Central memory CD4-positive, alpha-beta T cell (primary cell): ENCODE results near the gene APOF.
"Not testable (repeated sequence)": the region's sequence is repeated elsewhere in the genome, so short reads cannot be mapped to it uniquely, and the experiment has no call there.

Experiments used
- DNase-seq: peaks from one replicate; pipeline ENCODE4 v3.0.0; 2022
- total RNA-seq, 3 experiments: gene quantifications; one replicate each; lab custom pipeline; 2026; lab: John Stamatoyannopoulos, UW

APOF gene, protein sequence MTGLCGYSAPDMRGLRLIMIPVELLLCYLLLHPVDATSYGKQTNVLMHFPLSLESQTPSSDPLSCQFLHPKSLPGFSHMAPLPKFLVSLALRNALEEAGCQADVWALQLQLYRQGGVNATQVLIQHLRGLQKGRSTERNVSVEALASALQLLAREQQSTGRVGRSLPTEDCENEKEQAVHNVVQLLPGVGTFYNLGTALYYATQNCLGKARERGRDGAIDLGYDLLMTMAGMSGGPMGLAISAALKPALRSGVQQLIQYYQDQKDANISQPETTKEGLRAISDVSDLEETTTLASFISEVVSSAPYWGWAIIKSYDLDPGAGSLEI
- total RNA-seq: 0 to 0.19 (median 0) reads per million in 3 experiments

GRCh38 chr12:56362130-56363059 lies at the start of gene APOF:
TSS of gene APOF (minus strand) at chr12:56362857. CDS start at chr12:56362745, 112 bp downstream.
- no peak for DNase-seq

DNA sequence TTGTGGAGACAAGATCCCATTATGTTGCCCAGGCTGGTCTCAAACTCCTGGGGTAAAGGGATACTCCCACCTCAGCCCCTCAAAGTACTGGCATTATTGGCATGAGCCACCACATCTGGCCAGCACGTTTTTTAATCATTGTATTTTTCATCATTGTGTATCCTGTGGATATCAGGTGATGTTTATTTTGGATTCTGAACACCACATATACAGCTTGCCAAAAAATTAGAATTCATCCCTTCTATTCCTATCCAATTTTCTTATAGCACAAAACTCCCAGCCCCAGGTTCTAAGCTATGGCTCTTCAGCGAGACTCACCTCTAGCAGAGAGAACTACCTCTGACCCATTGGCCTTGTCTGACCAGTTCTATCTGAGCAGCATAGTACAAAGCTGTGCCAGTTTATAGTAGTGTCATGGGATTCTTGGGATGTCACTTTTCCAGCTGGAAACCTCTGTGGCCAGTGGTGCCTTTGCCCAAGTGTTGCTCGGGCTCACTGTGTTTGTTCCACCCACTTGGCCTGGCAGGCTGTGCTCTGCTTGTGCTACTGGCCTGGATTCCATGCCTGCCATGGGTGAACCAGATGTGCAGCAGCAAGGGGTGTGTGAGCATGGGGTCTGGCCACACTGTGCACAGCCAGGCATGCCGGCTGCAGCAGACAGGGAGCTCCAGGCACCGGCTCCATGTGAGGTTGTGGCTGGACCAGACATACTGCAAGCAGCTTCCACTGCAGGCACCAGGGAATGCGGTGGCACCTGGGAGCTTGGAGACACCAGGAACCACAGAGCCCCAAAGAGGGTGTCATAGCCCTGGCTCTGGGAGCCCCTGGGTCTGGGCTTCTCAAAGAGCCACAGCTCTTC lies 49.4 kb upstream of the APOF start:
- no peak for DNase-seq

- DNase-seq: no peak
Measured at GRCh38 chr12:56410768-56411167, 48.1 kb upstream of the APOF start.

GRCh38 chr12:56408799-56409417 lies 46.3 kb upstream of the APOF start:
- DNase-seq: no peak

DNA sequence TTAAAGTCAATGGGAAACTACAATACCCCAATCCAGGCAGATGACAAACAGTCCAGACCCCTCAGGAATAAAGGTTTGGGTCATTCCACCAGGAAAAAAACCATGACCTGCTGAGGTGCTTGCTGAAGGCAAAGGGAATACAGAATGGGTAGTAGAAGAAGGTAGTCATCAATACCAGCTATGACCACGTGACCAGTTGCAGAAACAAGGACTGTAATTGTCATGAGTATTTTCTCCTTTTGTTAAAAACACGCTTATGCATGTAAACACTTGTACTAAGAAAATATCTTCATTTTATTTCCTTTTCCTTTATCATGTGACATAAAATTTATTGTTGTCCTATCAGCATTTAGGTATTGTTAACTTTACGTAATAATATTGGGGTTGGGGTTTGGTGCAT lies 41.6 kb upstream of the APOF start:
- DNase-seq: not testable (repeated sequence)

GRCh38 chr12:56401612-56402011 lies 39.0 kb upstream of the APOF start:
- DNase-seq: not testable (repeated sequence)

DNA sequence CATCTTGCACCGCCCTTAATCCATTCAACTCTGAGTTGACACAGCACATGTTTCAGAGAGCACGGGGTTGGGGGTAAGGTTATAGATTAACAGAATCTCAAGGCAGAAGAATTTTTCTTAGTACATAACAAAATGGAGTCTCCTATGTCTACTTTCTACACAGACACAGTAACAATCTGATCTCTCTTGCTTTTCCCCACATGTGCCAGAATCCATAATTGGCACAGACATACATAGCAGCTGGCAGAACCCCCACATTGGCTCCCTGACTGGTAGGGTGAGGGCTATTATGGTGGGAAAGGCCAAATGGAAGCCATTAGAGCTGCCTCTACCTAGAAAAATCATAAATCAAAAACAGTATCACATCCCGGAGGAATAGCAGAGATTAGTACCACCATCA lies 38.5 kb upstream of the APOF start:
- not testable (repeated sequence) for DNase-seq

GRCh38 chr12:56399466-56399865 lies 36.8 kb upstream of the APOF start:
- not testable (repeated sequence) for DNase-seq

DNA sequence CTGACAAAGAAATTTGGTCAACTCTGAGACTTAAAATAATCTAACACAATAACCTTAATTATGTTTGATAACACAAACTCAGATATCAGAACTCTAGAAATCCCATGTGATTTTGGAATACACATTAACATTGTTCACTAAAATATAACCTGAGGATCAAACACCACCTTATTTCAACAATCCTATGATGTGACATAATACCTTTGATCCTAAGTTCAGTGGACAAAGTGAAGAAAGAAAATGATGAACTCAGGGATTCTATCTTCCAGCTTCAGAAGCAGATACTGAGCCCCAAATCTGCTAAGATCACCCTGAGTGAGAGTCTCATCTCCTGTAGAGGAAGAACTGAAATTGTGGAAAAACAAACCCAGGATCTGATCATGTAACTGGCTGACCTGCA lies 35.7 kb upstream of the APOF start:
- no peak for DNase-seq

DNA sequence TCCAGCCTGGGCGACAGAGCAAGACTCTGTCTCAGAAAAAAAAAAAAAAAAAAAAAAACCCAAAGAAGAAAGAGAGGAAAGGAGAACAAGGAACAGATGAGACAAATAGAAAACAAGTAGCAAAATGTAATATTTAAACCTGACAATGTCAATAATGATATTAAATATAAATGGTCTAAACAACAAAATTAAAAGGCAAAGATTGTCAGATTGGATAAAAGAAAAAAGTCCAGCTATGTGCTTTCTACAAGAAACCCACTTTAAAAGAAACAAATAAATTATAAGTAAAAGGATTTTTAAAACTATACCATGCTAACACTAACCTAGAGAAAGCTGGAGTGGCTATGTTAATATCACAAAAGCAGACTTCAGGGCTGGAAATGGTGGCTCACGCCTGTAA lies 29.7 kb upstream of the APOF start:
- DNase-seq: no peak

GRCh38 chr12:56391721-56392120 lies 29.1 kb upstream of the APOF start:
- DNase-seq: no peak

GRCh38 chr12:56389412-56389811 lies 26.8 kb upstream of the APOF start:
- no peak for DNase-seq

DNA sequence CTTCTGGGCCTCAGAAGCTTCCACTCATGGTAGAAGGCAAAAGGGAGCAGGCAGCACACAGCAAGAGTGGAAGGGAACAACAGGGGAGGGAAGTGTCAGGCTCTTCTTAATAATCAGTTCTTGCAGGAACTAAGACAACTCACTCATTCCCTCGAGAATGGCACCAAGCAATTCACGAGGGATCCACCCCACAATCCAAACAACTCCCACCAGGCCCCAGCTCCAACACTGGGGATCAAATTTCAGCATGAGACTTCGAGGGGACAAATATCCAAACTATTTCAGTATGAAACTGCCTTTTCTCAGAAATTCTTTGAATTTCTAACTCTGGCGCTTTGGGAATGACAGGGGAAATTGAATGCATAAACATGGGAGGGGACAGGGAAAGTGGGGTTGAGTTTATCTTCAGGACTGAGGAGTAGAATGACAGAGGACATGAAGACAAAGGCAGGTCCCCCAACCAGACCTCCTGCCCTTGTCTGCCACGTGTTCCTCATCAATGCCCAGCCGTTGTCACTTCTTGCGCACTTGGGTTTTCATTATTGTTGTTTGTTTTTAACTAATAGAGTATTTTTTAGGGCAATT lies 24.6 kb upstream of the APOF start:
- no peak for DNase-seq

DNA sequence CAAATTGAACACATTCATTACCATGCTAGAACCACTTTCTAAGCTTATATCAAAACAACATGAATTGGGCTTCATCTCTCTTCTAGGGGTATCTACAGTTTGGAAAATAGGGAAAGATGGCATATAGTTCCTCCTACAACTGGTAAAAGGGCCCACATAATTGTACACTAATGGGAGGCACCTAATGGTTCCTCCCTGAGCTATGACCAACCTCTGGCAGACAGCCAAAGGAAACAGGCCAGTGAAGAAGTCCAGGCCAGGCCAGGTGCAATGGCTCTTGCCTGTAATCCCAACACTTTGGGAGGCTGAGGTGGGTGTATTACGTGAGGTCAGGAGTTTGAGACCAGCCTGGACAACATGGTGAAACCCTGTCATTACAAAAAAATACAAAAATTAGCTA lies 23.2 kb upstream of the APOF start:
- no peak for DNase-seq

- DNase-seq: no peak
Measured at GRCh38 chr12:56382611-56383010, 20.0 kb upstream of the APOF start.

GRCh38 chr12:56377989-56378316 lies 15.3 kb upstream of the APOF start:
- no peak for DNase-seq

GRCh38 chr12:56377310-56377988 lies 14.8 kb upstream of the APOF start:
- no peak for DNase-seq

DNA sequence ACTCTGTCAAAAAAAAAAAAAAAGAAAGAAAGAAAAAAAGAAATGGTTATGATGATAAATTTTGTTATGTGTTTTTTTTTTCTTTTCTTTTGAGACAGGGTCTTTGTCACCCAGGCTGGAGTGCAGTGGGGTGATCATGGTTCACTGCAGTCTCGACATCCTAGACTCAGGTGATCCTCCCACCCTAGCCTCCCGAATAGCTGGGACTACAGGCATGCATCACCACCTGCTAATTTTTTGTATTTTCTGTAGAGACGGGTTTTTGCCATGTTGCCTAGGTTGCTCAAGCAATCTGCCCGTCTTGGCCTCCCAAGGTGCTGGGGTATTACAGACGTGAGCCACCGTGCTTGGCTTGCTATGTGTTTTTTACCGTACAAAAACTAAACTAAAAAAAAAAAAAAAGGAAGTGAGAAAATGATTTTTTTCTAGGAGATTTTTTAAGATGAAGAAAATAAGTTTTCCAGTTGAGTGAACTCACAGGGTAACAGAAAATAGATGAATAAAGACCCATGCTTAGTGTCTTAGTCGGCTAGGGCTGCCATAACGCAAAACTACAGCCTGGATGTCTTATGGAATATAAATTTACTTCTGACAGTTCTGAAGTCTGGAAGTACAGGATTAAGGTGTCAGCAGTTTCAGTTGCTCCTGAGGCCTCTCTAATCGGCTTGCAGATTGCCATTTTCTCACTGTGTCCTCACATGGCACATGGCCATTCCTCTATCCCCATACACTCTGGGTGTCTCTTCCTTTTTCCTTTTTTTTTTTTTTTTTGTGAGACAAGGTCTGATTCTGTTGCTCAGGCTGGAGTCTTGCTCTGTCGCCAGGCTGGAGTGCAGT lies 13.2 kb upstream of the APOF start:
- no peak for DNase-seq

- DNase-seq: no peak
Measured at GRCh38 chr12:56374726-56375597, 12.3 kb upstream of the APOF start.

- DNase-seq: no peak
Measured at GRCh38 chr12:56373515-56373914, 10.9 kb upstream of the APOF start.
